ENCODE measurements around the gene SAMD11. TPM values are rescaled to one million over a fixed set of nuclear protein-coding genes. Genes with fewer than 3 reads are reported as not detected.

SAMD11 gene
- total RNA-seq, 1 donor from 2014 or later, result 33.9 TPM

- H3K4me1 ChIP-seq, result no peaks in the 10 kb centered on the region
- no peaks in the 10 kb centered on the region for H3K36me3 ChIP-seq
- H3K4me3 ChIP-seq, result no peak within 1 kb of the TSS
- H3K27me3 ChIP-seq, result no peaks in the 10 kb centered on the region
- intact Hi-C loops (cut with DNase I), result loop anchor here (5.0 kb wide), 1 partner anchor 75 kb away; no protein-coding TSS in a partner anchor
- no peak within 1 kb of the TSS for H3K27ac ChIP-seq
- no peaks in the 10 kb centered on the region for H3K9me3 ChIP-seq
- TF ChIP-seq CTCF (IDR thresholded peaks at IDR 0.05) (no peak), POLR2AphosphoS5 (IDR thresholded peaks at IDR 0.05; ENCODE audit: insufficient read depth in 1 of 2, low read depth in 1 of 2) (no peak), POLR2A (IDR thresholded peaks at IDR 0.05) (no peak)
- DNase-seq (ENCODE audit: extremely low spot score in 2 of 2), result no peak
Observed at GRCh38 chr1:981955-982558, 58.3 kb downstream of the SAMD11 start, which contains the start of gene PERM1. Gene PERM1 (minus strand): TSS chr1:982093. CDS start chr1:981029, 1,064 bp downstream.

GRCh38 chr1:982765-983436 lies 59.2 kb downstream of the SAMD11 start:
- intact Hi-C loops (cut with DNase I), result loop anchor here (5.0 kb wide), 1 partner anchor 74 kb away; no protein-coding TSS in a partner anchor
- H3K27me3 ChIP-seq, result no peaks in the 10 kb centered on the region
- TF ChIP-seq POLR2A (IDR thresholded peaks at IDR 0.05), result no peak
- TF ChIP-seq POLR2AphosphoS5 (IDR thresholded peaks at IDR 0.05; ENCODE audit: insufficient read depth in 1 of 2, low read depth in 1 of 2), result no peak

GRCh38 chr1:983798-984475 lies 60.2 kb downstream of the SAMD11 start:
- Histone ChIP-seq H3K36me3 (no peaks in the 10 kb centered on the region), H3K4me1 (no peaks in the 10 kb centered on the region), H3K27ac (no peak overlapping the region), H3K27me3 (no peaks in the 10 kb centered on the region), H3K4me3 (peak overlapping the region in 1 of 2 donors; percentile 16), H3K9me3 (no peaks in the 10 kb centered on the region)
- TF ChIP-seq POLR2AphosphoS5 (IDR thresholded peaks at IDR 0.05; ENCODE audit: insufficient read depth in 1 of 2, low read depth in 1 of 2), result no peak
- peak; percentile 39 to 98 (median 49) for TF ChIP-seq CTCF (IDR thresholded peaks at IDR 0.05)
- TF ChIP-seq POLR2A (IDR thresholded peaks at IDR 0.05), result no peak
- intact Hi-C loops (cut with DNase I), result loop anchor here (5.0 kb wide), 1 partner anchor 73 kb away; no protein-coding TSS in a partner anchor
- DNase-seq (ENCODE audit: extremely low spot score in 2 of 2), result no peak

More at GRCh38 chr1:982765-983436, 59.2 kb downstream of the SAMD11 start:
- H3K27ac ChIP-seq, result no peak overlapping the region
- no peak overlapping the region for H3K4me3 ChIP-seq
- no peak for DNase-seq (ENCODE audit: extremely low spot score in 2 of 2)
- H3K36me3 ChIP-seq, result no peaks in the 10 kb centered on the region
- H3K4me1 ChIP-seq, result no peaks in the 10 kb centered on the region
- no peaks in the 10 kb centered on the region for H3K9me3 ChIP-seq

GRCh38 chr1:984476-984814 lies 60.7 kb downstream of the SAMD11 start:
- H3K4me3 ChIP-seq, result peak overlapping the region in 1 of 2 donors; percentile 16
- intact Hi-C loops (cut with DNase I), result loop anchor here (5.0 kb wide), 1 partner anchor 73 kb away; no protein-coding TSS in a partner anchor
- no peaks in the 10 kb centered on the region for H3K27me3 ChIP-seq

More at GRCh38 chr1:984476-984814, 60.7 kb downstream of the SAMD11 start:
- no peaks in the 10 kb centered on the region for H3K36me3 ChIP-seq
- no peaks in the 10 kb centered on the region for H3K9me3 ChIP-seq
- H3K4me1 ChIP-seq, result no peaks in the 10 kb centered on the region
- DNase-seq (ENCODE audit: extremely low spot score in 2 of 2), result no peak
- no peak overlapping the region for H3K27ac ChIP-seq
- TF ChIP-seq POLR2A (IDR thresholded peaks at IDR 0.05) (no peak), POLR2AphosphoS5 (IDR thresholded peaks at IDR 0.05; ENCODE audit: insufficient read depth in 1 of 2, low read depth in 1 of 2) (no peak), CTCF (IDR thresholded peaks at IDR 0.05) (no peak)
